ENCODE results near the gene EVX2. TPM values are rescaled to one million over a fixed set of nuclear protein-coding genes. Genes with fewer than 3 reads are reported as not detected.

The EVX2 gene
- polyA plus RNA-seq, 1 donor from 2014 or later = not detected

DNA sequence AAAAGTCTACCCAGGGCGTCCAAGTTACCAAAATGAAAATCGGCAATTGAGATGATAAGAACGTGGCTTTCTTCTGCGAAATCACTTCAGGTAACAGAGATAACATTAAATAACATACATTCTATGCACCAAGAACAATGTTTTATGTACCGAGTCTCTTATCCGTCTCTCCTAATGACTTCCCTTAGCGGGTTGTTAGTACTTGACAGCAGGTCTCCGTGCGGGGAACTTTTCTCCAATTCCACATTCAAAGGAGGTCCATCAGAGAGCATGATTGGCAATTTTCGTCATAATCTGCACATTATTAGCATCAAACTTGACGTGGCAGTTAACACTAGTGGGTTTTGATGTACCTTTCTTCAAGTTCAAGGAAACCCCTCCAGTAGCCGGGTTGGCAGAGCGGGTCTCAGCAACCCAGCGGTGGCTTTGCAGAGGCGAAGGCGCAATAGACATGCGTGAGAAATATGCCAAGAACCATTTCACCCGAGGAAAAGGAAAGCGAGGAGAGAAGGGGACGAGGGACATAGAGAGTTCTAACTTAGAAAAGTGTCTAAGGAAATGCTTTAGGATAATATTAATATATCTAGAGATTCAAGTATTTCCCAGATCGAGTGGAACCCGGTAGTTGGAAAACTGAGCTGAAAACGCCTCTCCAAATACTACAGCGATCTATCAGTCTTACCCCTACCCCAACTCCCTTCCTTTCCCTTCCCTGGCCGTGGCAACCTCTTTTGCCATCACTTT, 5.0 kb downstream of the EVX2 start:
- H3K79me2 ChIP-seq (replicated peaks; ENCODE audit: insufficient read depth, low read length) = no peaks in the 10 kb centered on the region
- no peaks in the 10 kb centered on the region for H3F3A ChIP-seq (ENCODE audit: insufficient read depth, low read length, poor library complexity, severe bottlenecking)
- H2AFZ ChIP-seq (ENCODE audit: low read depth, low read length) = no peak overlapping the region
- no peak overlapping the region for H3K27ac ChIP-seq (ENCODE audit: low read length)
- H3K4me2 ChIP-seq (ENCODE audit: low read length) = no peak overlapping the region
- no peak overlapping the region for H3K9ac ChIP-seq (ENCODE audit: low read length)
- no peaks in the 10 kb centered on the region for H3K36me3 ChIP-seq (ENCODE audit: insufficient read depth, low read length)
- peaks cover under 1% of the 10 kb centered on the region for H3K9me3 ChIP-seq (ENCODE audit: low read length)
- TF ChIP-seq, protein P1, sequence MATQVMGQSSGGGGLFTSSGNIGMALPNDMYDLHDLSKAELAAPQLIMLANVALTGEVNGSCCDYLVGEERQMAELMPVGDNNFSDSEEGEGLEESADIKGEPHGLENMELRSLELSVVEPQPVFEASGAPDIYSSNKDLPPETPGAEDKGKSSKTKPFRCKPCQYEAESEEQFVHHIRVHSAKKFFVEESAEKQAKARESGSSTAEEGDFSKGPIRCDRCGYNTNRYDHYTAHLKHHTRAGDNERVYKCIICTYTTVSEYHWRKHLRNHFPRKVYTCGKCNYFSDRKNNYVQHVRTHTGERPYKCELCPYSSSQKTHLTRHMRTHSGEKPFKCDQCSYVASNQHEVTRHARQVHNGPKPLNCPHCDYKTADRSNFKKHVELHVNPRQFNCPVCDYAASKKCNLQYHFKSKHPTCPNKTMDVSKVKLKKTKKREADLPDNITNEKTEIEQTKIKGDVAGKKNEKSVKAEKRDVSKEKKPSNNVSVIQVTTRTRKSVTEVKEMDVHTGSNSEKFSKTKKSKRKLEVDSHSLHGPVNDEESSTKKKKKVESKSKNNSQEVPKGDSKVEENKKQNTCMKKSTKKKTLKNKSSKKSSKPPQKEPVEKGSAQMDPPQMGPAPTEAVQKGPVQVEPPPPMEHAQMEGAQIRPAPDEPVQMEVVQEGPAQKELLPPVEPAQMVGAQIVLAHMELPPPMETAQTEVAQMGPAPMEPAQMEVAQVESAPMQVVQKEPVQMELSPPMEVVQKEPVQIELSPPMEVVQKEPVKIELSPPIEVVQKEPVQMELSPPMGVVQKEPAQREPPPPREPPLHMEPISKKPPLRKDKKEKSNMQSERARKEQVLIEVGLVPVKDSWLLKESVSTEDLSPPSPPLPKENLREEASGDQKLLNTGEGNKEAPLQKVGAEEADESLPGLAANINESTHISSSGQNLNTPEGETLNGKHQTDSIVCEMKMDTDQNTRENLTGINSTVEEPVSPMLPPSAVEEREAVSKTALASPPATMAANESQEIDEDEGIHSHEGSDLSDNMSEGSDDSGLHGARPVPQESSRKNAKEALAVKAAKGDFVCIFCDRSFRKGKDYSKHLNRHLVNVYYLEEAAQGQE (IDR thresholded peaks at IDR 0.05; ENCODE audit: borderline replicate concordance) = no peak
- TF ChIP-seq MXI1 (conservative IDR thresholded peaks at IDR 0.05; ENCODE audit: poor library complexity, severe bottlenecking) (no peak), POLR2AphosphoS5 (IDR thresholded peaks at IDR 0.05) (no peak), EZH2 (IDR thresholded peaks at IDR 0.05; ENCODE audit: borderline replicate concordance, insufficient read depth, low read length, poor library complexity, severe bottlenecking) (no peak), SMC3 (conservative IDR thresholded peaks at IDR 0.05; ENCODE audit: poor library complexity) (no peak), TAF1 (IDR thresholded peaks at IDR 0.05; ENCODE audit: low read depth) (no peak), RAD21 (conservative IDR thresholded peaks at IDR 0.05) (no peak), EP300 (conservative IDR thresholded peaks at IDR 0.05; ENCODE audit: poor library complexity, severe bottlenecking) (no peak)
- TF ChIP-seq, protein P2, sequence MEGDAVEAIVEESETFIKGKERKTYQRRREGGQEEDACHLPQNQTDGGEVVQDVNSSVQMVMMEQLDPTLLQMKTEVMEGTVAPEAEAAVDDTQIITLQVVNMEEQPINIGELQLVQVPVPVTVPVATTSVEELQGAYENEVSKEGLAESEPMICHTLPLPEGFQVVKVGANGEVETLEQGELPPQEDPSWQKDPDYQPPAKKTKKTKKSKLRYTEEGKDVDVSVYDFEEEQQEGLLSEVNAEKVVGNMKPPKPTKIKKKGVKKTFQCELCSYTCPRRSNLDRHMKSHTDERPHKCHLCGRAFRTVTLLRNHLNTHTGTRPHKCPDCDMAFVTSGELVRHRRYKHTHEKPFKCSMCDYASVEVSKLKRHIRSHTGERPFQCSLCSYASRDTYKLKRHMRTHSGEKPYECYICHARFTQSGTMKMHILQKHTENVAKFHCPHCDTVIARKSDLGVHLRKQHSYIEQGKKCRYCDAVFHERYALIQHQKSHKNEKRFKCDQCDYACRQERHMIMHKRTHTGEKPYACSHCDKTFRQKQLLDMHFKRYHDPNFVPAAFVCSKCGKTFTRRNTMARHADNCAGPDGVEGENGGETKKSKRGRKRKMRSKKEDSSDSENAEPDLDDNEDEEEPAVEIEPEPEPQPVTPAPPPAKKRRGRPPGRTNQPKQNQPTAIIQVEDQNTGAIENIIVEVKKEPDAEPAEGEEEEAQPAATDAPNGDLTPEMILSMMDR (IDR thresholded peaks at IDR 0.05; ENCODE audit: poor library complexity, severe bottlenecking) = no peak
- H3K27me3 ChIP-seq (ENCODE audit: insufficient read depth, low read depth, low read length) = peaks cover 98% of the 10 kb centered on the region
- no peaks in the 10 kb centered on the region for H3K9me2 ChIP-seq (ENCODE audit: insufficient read depth, low read length)
- H3K4me3 ChIP-seq (ENCODE audit: low read length) = no peak overlapping the region
- no peaks in the 10 kb centered on the region for H4K20me1 ChIP-seq (ENCODE audit: insufficient read depth)

DNA sequence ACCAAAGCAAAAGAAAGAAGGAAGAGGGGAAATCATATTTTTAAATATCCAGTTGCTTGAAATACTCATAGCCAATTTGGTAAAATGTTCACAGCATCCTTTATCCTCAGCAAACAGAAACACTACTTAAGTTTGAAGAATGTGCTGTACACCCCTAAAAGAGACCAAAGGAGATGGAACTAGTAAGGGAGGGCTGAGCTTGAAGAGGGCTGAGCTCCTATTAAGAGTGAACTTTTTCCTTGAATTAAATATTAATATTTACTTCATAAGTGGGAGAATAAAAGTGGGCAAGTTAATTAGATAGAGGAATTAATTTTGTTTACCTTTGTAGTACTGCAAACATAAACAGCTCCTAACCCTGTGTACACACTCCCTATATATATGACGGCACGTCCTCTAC, 7.0 kb downstream of the EVX2 start:
- no peak for TF ChIP-seq SMC3 (conservative IDR thresholded peaks at IDR 0.05; ENCODE audit: poor library complexity)
- no peak for TF ChIP-seq EP300 (conservative IDR thresholded peaks at IDR 0.05; ENCODE audit: poor library complexity, severe bottlenecking)
- TF ChIP-seq, protein P2 (IDR thresholded peaks at IDR 0.05; ENCODE audit: poor library complexity, severe bottlenecking) = no peak
- no peak for TF ChIP-seq MXI1 (conservative IDR thresholded peaks at IDR 0.05; ENCODE audit: poor library complexity, severe bottlenecking)
- no peak for TF ChIP-seq EZH2 (IDR thresholded peaks at IDR 0.05; ENCODE audit: borderline replicate concordance, insufficient read depth, low read length, poor library complexity, severe bottlenecking)
- TF ChIP-seq, protein P1 (IDR thresholded peaks at IDR 0.05; ENCODE audit: borderline replicate concordance) = no peak
- TF ChIP-seq TAF1 (IDR thresholded peaks at IDR 0.05; ENCODE audit: low read depth) = no peak
- no peak for TF ChIP-seq POLR2AphosphoS5 (IDR thresholded peaks at IDR 0.05)
- no peaks in the 10 kb centered on the region for H3K9me2 ChIP-seq (ENCODE audit: insufficient read depth, low read length)
- H2AFZ ChIP-seq (ENCODE audit: low read depth, low read length) = no peak overlapping the region
- no peak overlapping the region for H3K4me3 ChIP-seq (ENCODE audit: low read length)
- no peaks in the 10 kb centered on the region for H3K79me2 ChIP-seq (replicated peaks; ENCODE audit: insufficient read depth, low read length)
- no peaks in the 10 kb centered on the region for H3K36me3 ChIP-seq (ENCODE audit: insufficient read depth, low read length)
- no peaks in the 10 kb centered on the region for H3K9me3 ChIP-seq (ENCODE audit: low read length)
- H3K27ac ChIP-seq (ENCODE audit: low read length) = no peak overlapping the region
- no peaks in the 10 kb centered on the region for H3F3A ChIP-seq (ENCODE audit: insufficient read depth, low read length, poor library complexity, severe bottlenecking)
- peaks cover 98% of the 10 kb centered on the region for H3K27me3 ChIP-seq (ENCODE audit: insufficient read depth, low read depth, low read length)
- H3K4me2 ChIP-seq (ENCODE audit: low read length) = no peak overlapping the region
- H4K20me1 ChIP-seq (ENCODE audit: insufficient read depth) = no peaks in the 10 kb centered on the region
- H3K9ac ChIP-seq (ENCODE audit: low read length) = no peak overlapping the region
